HG02610 (cell line): ENCODE data around the gene LRRC40.
"Not testable (repeated sequence)": the region's sequence is repeated elsewhere in the genome, so short reads cannot be mapped to it uniquely, and the experiment has no call there.

Experiments
- ATAC-seq: cut with Tn5 transposase; IDR thresholded peaks from one replicate; pipeline ENCODE4 v1.9.1; 2021; ENCODE audit warnings: mild to moderate bottlenecking, moderate library complexity; ENCODE audit not compliant: unreplicated experiment

The LRRC40 gene

DNA sequence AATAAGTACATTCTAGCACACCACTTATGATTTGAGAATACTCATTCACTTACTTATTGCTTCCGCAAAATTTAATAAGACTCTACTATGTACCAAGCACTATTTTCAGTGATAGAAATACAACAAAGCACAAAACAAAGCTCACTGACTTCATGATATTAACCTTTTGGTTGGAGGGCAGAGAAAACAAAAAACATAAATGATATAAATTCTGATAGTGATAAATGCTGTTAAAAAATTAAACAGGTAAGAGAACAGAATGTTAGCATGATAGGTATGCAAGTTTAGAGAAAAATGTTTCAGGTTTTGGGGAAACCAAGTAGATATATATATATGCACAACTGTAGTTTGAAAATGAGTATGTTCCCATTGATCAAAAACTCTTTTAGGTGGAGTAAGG lies 1.2 kb downstream of the LRRC40 start:
- no peak for ATAC-seq

- ATAC-seq: peak; percentile 32
These were observed 3.1 kb downstream of the LRRC40 start for GRCh38 chr1:70202173-70202758.

DNA sequence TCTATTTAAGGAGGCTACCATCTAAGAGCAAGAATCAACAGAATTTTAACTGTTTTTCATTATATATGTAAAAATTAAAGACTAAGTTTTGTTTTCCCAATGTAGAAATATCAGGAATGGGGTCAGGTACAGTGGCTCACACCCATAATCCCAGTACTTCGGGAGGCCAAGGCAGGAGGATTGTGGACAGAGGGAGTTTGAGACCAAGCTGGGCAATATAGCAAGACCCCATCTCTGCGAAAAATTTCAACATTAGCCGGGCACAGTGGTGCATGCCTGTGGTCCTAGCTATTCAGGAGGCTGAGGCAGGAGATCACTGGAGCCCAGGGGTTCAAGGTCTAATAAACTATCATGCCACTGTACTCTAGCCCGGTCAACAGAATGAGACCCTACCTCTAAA lies 5.3 kb downstream of the LRRC40 start:
- ATAC-seq: no peak

DNA sequence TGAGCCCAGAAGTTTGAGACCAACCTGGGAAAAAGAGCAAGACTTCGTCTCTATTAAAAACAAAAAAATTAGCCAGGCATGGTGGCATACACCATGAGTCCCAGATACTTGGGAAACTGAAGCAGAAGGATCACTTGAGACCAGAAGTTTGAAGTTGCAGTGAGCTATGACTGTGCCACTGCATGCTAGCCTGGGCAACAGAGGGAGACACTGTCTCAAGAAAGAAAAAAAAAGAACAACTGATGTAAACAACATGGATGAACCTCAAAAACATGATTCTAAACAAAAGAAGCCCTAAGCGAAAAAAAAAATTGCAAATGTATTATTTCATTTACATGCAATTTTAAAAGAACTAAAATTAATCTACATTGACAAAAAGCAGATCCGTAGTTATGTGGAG lies 9.0 kb downstream of the LRRC40 start:
- no peak for ATAC-seq

DNA sequence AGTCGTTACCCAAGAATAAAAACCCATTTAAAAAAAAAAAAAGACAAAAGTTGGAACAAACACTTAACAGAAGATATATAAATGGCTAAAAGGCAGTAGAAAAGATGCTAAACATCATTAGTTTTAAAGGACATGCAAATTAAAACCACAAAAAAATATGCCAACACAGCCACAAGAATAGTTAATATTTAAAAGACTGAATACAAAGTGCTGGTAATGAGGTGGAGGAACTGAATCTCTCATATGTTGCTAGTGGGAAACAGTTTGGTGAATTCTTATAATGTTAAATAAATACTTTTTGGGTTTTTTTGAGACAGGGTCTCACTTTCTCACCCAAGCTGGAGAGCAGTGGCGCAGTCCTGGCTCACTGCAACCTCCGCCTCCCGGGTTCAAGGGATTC lies 10.0 kb downstream of the LRRC40 start:
- ATAC-seq: peak; percentile 44

DNA sequence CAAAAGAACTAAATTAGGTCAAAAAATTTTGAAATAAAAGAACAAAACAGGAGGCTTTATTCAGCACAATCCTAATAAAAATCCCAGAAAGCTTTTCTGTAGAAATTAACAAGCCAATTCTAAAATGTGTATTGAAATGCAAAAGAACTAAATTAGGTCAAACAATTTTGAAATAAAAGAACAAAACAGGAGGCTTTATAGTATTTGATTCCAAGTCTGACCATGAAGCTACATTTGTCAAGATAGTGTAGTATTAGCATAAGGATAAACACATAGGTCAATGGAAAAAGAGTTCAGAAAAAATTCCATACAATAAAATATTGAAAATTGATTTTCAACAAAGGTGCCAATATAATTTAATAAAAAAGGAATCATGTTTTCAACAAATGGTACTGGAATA lies 10.8 kb downstream of the LRRC40 start:
- ATAC-seq: no peak

GRCh38 chr1:70192446-70192845 lies 12.9 kb downstream of the LRRC40 start:
- ATAC-seq: not testable (repeated sequence)

GRCh38 chr1:70190180-70190579 lies 15.2 kb downstream of the LRRC40 start:
- ATAC-seq: no peak

- no peak for ATAC-seq
These were observed 16.9 kb downstream of the LRRC40 start for GRCh38 chr1:70188522-70188921.

- ATAC-seq: not testable (repeated sequence)
These were observed 20.2 kb downstream of the LRRC40 start for GRCh38 chr1:70185181-70185580.

GRCh38 chr1:70171512-70171911 lies 33.9 kb downstream of the LRRC40 start:
- no peak for ATAC-seq

DNA sequence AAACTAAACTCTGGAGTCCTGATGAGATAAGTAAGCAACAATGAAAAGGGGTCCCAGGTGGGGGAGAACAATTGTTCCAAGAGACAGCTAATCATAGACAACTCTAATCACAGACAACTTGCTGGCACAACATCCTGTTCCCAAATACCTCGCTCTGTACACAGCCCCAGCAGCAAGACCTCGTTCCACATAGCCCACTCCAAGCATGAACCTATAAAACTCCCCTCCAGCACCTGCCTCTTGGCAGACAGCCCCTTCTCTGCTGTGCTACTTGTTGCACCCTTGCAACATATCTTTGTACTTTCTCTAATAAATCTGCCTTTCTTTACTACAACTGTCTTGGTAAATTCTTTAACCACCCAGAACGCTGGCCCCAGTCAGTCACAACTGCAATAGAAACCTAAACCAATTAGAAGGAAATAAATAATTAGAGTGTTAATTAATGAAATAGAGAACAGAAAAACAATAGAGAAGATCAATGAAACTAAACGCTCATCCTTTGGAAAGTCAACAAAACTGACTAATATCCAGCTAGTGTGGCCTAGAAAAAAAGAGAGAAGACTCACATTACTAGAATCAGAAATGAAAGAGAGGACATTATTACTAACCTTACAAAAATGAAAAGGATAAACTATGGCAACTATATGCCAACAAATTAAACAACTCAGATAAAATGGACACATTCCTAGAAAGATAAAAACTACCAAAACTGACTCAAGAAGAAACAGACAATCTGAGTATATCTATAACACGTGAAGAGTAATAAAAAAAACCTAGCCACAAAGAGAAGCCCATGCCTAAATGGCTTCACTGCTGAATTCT lies 36.1 kb downstream of the LRRC40 start:
- ATAC-seq: peak; percentile 66

DNA sequence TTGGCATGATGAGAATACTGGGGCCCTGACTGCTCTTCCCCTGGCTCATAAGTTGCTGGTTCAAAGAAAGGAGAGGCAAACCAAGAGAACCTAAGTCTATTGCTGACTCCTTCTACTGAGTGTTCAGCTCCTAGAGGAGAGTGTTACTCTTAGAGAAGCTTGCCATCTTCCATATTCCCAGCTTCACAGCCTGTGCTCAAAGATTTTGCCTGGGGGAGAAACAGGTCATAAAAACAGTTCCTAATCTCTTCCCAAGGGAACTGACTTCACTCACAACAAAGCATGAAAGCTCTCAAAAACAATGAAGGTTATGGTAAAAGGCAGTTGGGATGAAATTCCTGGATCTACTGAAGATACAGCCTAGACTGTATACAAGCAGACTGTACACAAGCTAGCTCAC lies 37.1 kb downstream of the LRRC40 start:
- no peak for ATAC-seq

DNA sequence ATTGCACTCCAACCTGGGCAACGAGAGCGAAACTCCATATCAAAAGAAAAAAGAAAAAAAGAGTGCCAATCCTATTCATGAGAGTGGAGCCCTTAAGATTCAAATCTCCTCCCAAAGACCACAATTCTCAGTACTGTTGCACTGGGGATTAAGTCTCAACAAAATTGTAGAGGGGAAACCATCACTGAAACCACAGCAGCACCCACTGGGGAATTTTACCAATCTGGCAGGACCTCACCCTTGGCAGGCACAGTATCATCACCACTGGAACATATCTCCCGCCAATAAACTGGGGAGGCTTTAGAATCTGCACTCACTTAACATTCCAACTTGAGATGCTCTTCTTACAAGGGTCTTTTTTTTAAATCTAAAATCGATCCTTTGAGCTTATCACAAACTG lies 41.0 kb downstream of the LRRC40 start:
- peak; percentile 63 for ATAC-seq

DNA sequence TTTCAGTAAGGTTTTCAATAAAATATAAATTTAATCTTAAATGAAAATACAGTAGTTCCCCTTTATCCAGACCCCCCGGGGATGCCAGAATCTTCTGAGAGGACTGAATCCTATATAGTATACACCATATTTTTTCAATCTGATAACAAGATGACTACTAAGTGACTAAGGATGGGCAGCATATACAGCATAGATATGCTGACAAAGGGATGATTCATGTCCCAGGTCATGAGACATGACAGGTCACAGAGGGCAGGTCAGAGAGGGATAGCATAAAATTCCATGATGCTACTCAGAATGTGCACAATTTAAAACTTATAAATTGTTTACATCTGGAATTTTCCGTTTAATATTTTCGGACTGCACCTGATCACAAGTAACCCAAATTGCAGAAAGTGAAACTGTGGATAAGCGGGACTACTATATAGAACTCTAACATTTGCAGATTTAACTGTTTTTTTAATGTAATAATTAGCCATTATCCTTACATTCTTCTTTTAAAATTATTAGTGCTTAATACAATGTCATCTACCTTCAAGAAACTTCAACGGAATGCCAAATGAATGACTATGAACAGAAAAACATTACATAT lies 48.8 kb downstream of the LRRC40 start:
- ATAC-seq: no peak

DNA sequence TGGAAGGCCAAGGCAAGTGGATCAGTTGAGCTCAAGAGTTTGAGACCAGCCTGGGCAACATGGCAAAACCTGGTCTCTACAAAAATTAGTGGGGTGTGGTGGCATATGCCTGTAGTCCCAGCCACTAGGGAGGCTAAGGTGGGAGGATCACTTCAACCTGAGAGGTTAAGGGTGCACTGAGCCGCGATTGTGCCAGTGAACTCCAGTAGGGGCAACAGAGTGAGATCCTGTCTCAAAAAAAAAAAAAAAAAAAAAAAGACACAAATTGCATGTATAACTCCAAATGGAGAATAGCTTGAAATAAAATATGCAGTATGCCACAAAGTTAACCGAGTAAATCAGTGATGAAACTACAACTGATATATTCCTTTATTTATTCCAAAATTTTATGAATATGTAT lies 51.6 kb downstream of the LRRC40 start:
- no peak for ATAC-seq

- ATAC-seq: no peak
These were observed 54.9 kb downstream of the LRRC40 start for GRCh38 chr1:70150444-70150843.

DNA sequence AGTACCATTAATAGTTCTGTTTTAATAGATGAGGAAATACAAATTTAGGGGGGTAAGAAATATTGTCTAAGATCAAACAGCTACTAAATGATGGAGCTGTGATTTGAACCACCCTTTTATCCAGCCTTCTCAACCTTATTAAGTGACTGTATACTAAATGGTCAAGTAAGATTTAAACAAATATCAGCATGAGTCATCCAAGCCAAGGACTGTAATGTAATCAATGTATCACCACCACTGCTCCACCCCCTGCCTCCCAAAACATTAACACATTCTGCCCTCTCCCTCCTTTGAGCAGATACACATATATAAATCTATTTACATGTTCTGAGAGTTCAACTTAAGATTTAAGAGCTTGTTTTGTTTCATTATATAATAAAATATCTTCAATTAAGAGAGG lies 58.9 kb downstream of the LRRC40 start:
- ATAC-seq: no peak

- ATAC-seq: no peak
These were observed 62.2 kb downstream of the LRRC40 start for GRCh38 chr1:70143048-70143659.

GRCh38 chr1:70142075-70142474 lies 63.3 kb downstream of the LRRC40 start:
- ATAC-seq: no peak

DNA sequence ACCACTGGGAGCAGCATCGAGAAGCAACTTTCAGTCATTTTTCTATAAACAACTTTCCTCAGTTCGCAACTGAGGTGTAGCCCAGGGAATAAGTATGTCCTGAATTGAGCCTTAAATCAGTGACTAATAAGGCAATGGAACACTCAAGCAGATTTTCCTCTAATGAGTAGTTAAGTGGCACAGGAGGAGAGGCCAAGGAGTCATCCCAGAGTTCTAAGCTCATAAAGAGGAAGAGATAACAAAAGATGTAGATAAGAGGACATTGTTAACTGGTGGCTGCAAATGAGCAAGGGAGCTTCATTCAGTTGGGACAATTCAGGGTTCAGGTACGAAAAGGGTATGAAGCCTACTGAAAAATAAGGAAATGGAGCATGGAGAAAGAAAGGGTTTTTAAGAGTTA lies 64.5 kb downstream of the LRRC40 start:
- no peak for ATAC-seq

DNA sequence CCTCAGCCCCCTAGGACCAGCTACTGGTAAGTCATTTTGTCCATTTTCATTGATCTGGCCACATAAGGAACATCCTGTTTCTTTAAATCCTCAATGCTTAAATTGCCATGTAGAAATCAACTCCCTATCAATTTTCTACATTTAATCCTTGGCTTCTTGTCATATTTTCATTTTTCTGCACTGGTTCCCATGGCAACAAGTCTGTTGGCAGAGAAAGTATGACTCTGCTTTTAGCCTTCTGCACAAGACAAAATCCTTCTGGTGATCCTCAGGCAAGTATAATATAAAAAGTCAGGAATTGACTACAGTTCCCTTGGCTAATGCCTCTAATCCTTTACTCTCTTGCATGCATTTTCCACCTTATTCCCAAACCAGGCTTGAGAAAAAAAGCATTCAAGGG lies 65.0 kb downstream of the LRRC40 start:
- ATAC-seq: no peak
